HCT116 (cell line): ENCODE data around the gene FBXL3. TPM values are rescaled to one million over a fixed set of nuclear protein-coding genes. Genes with fewer than 3 reads are reported as not detected.

Source experiments
- ATAC-seq: fragments of 200-7000 bp; cut with Tn5 transposase; 2 replicates; pipeline ENCODE4 v1.9.1; 2020; ENCODE audit warnings: mild to moderate bottlenecking, moderate library complexity
- BruUV-seq: library from RNA; stranded (reverse); fragments of 400-500 nt; replicated peaks from 2 replicates; lab custom pipeline; 2021; lab: Mats Ljungman, UMichigan
- CTCF ChIA-PET: fragments of 300-600 bp; sonication (Branson Sonifier 250); formaldehyde crosslinking; loops from one replicate; lab custom pipeline; 2021; ENCODE audit warnings: antibody characterized with exemption; lab: Charles Lee
- POLR2A ChIA-PET: fragments of 300-600, 350-600 bp; sonication (Branson Sonifier 250); formaldehyde crosslinking; loops from one replicate; lab custom pipeline; 2021; ENCODE audit warnings: antibody characterized with exemption; lab: Charles Lee
- RAD21 ChIA-PET, 2 experiments: fragments of 300-600 bp; sonication (Branson Sonifier 250); formaldehyde crosslinking; loops; one replicate each; lab custom pipeline; 2023; ENCODE audit warnings: low total read pairs in 2 of 2; ENCODE audit not compliant: uncharacterized antibody in 2 of 2, unreplicated experiment in 2 of 2, low non-redundant PET in 1 of 2; lab: Charles Lee
- DNase-seq: peaks from one replicate; pipeline ENCODE4 v3.0.0-alpha.2; 2010; ENCODE audit warnings: low read depth, low spot score
- H2AFZ ChIP-seq: fragments of 200-600 bp; shearing (Covaris generic), sonication (generic); 2 replicates; pipeline ENCODE4 v1.6.1; 2017; ENCODE audit warnings: low read depth, mixed run types, mixed read lengths, antibody characterized with exemption, low read length; ENCODE audit not compliant: poor library complexity, severe bottlenecking
- H3K27ac ChIP-seq: 2 replicates; pipeline ENCODE4 v1.5.1; 2012; ENCODE audit warnings: low read depth, low read length
- H3K27me3 ChIP-seq: fragments of 200-600 bp; sonication (generic); 2 replicates; pipeline ENCODE4 v1.6.1; 2016; ENCODE audit warnings: mixed run types, low read length, mixed read lengths; ENCODE audit not compliant: insufficient read depth
- H3K36me3 ChIP-seq, 2 experiments: fragments of 200-500 bp in 1 of 2; fragments of 200-600 bp in 1 of 2; sonication (Bioruptor generic) in 1 of 2; sonication (generic) in 1 of 2; 2 replicates each; pipeline versions ENCODE4 v1.5.1 to v1.6.1; 2014 to 2016; ENCODE audit warnings: low read length in 2 of 2, inconsistent platforms in 1 of 2, mixed read lengths in 1 of 2, mixed run types in 1 of 2; ENCODE audit not compliant: insufficient read depth in 2 of 2, control insufficient read depth in 1 of 2
- H3K4me1 ChIP-seq, 2 experiments: fragments of 200-600 bp in 1 of 2; sonication (generic) in 1 of 2; 2 replicates each; pipeline versions ENCODE4 v1.5.1 to v1.6.1; 2012 to 2017; ENCODE audit warnings: low read length in 2 of 2, inconsistent platforms in 1 of 2, mild to moderate bottlenecking in 1 of 2, mixed read lengths in 1 of 2, mixed run types in 1 of 2, moderate library complexity in 1 of 2; ENCODE audit not compliant: insufficient read depth in 2 of 2, control insufficient read depth in 1 of 2
- H3K4me2 ChIP-seq: fragments of 200-600 bp; sonication (generic); 2 replicates; pipeline ENCODE4 v1.6.1; 2017; ENCODE audit warnings: mixed run types, low read length, mixed read lengths
- H3K4me3 ChIP-seq, 2 experiments: fragments of 200-600 bp in 1 of 2; sonication (generic) in 1 of 2; replicated peaks in 1 of 2; 2 replicates each; pipeline ENCODE4 v1.5.1; 2011 to 2016; ENCODE audit warnings: low read length in 2 of 2, control low read depth in 1 of 2, low read depth in 1 of 2, mild to moderate bottlenecking in 1 of 2, mixed read lengths in 1 of 2, mixed run types in 1 of 2
- H3K79me2 ChIP-seq: fragments of 200-600 bp; sonication (generic); 2 replicates; pipeline ENCODE4 v1.6.1; 2017; ENCODE audit warnings: mild to moderate bottlenecking, mixed run types, low read length, moderate library complexity, mixed read lengths; ENCODE audit not compliant: insufficient read depth
- H3K9ac ChIP-seq: fragments of 200-600 bp; sonication (generic); 2 replicates; pipeline ENCODE4 v1.6.1; 2016; ENCODE audit warnings: low read length, mixed read lengths
- H3K9me2 ChIP-seq: fragments of 200-600 bp; sonication (generic), shearing (Covaris generic); 2 replicates; pipeline ENCODE4 v1.6.1; 2017; ENCODE audit warnings: mixed run types, mild to moderate bottlenecking, moderate library complexity; ENCODE audit not compliant: insufficient read depth
- H3K9me3 ChIP-seq, 2 experiments: fragments of 200-500 bp in 1 of 2; fragments of 200-600 bp in 1 of 2; sonication (Bioruptor generic) in 1 of 2; sonication (generic) in 1 of 2; 2 replicates each; pipeline ENCODE4 v1.6.1; 2014 to 2017; ENCODE audit warnings: low read length in 2 of 2, mixed read lengths in 2 of 2, inconsistent platforms in 1 of 2, low read depth in 1 of 2, mild to moderate bottlenecking in 1 of 2, mixed run types in 1 of 2, moderate library complexity in 1 of 2; ENCODE audit not compliant: control insufficient read depth in 1 of 2, insufficient read depth in 1 of 2
- H4K20me1 ChIP-seq: fragments of 200-600 bp; sonication (generic), shearing (Covaris generic); 2 replicates; pipeline ENCODE4 v1.6.1; 2017; ENCODE audit warnings: mixed run types, mild to moderate bottlenecking, moderate library complexity; ENCODE audit not compliant: insufficient read depth
- CBX3 ChIP-seq: IDR thresholded peaks from 2 replicates; pipeline ENCODE4 v1.6.1; 2012; ENCODE audit warnings: low read depth
- CTCF ChIP-seq, 3 experiments: fragments of 200-600 bp in 1 of 3; sonication (generic) in 1 of 3; IDR thresholded peaks in 2 of 3; conservative IDR thresholded peaks in 1 of 3; 2 replicates each; pipeline ENCODE4 v1.5.1; 2012 to 2017; ENCODE audit warnings: low read depth in 2 of 3, low read length in 2 of 3, antibody characterized with exemption in 1 of 3, borderline replicate concordance in 1 of 3, control low read depth in 1 of 3, mild to moderate bottlenecking in 1 of 3, mixed read lengths in 1 of 3, mixed run types in 1 of 3, moderate library complexity in 1 of 3; ENCODE audit not compliant: insufficient read depth in 1 of 3
- EGR1 ChIP-seq: IDR thresholded peaks from 2 replicates; pipeline ENCODE4 v1.6.1; 2012; ENCODE audit warnings: low read depth
- ELF1 ChIP-seq: IDR thresholded peaks from 2 replicates; pipeline ENCODE4 v1.6.1; 2012; ENCODE audit warnings: low read depth, borderline replicate concordance
- EZH2phosphoT487 ChIP-seq: fragments of 200-600 bp; IDR thresholded peaks from 2 replicates; pipeline ENCODE4 v1.6.1; 2018; ENCODE audit warnings: antibody characterized with exemption, borderline replicate concordance
- FOSL1 ChIP-seq: IDR thresholded peaks from 2 replicates; pipeline ENCODE4 v1.6.1; 2012; ENCODE audit warnings: low read depth
- JUND ChIP-seq: IDR thresholded peaks from 2 replicates; pipeline ENCODE4 v1.6.1; 2012
- POLR2A ChIP-seq: IDR thresholded peaks from 2 replicates; pipeline ENCODE4 v1.7.0; 2011; ENCODE audit warnings: borderline replicate concordance; ENCODE audit not compliant: insufficient read depth, insufficient read length; ENCODE audit errors: extremely low read depth
- POLR2AphosphoS5 ChIP-seq: IDR thresholded peaks from 2 replicates; pipeline ENCODE4 v1.6.1; 2011; ENCODE audit warnings: mild to moderate bottlenecking, low read depth, low read length, moderate library complexity
- RAD21 ChIP-seq: IDR thresholded peaks from 2 replicates; pipeline ENCODE4 v1.6.1; 2012; ENCODE audit warnings: low read depth, mild to moderate bottlenecking
- REST ChIP-seq: IDR thresholded peaks from 2 replicates; pipeline ENCODE4 v1.6.1; 2012; ENCODE audit warnings: low read depth
- SIN3A ChIP-seq: IDR thresholded peaks from 2 replicates; pipeline ENCODE4 v1.6.1; 2012; ENCODE audit warnings: low read depth
- SP1 ChIP-seq: IDR thresholded peaks from 2 replicates; pipeline ENCODE4 v1.6.1; 2012; ENCODE audit warnings: low read depth
- SRF ChIP-seq: IDR thresholded peaks from 2 replicates; pipeline ENCODE4 v1.6.1; 2012; ENCODE audit warnings: low read depth
- TCF7L2 ChIP-seq: IDR thresholded peaks from 2 replicates; pipeline ENCODE4 v1.7.0; 2011; ENCODE audit warnings: borderline replicate concordance, inconsistent platforms; ENCODE audit not compliant: insufficient read depth, insufficient read length; ENCODE audit errors: extremely low read depth
- ZBTB33 ChIP-seq: IDR thresholded peaks from 2 replicates; pipeline ENCODE4 v1.6.1; 2011; ENCODE audit warnings: mild to moderate bottlenecking, low read length, moderate library complexity; ENCODE audit not compliant: insufficient replicate concordance; ENCODE audit errors: extremely low read depth
- ZFX ChIP-seq: fragments of 450-650 bp; IDR thresholded peaks from 2 replicates; pipeline ENCODE4 v1.6.1; 2017
- ZNF274 ChIP-seq: fragments of 200-500 bp; sonication (Bioruptor generic); IDR thresholded peaks from 2 replicates; pipeline ENCODE4 v1.6.1; 2014; ENCODE audit warnings: mild to moderate bottlenecking, low read depth, low read length, inconsistent platforms
- intact Hi-C: fragments of 100-400 bp; cut with micrococcal nuclease; formaldehyde crosslinking; loops from 2 replicates; pipeline ENCODE4 v1.10.0; 2022
- total RNA-seq: library from RNA; stranded (reverse); gene quantifications from one replicate; pipeline ENCODE4 v1.2.1, GENCODE V29; 2021; ENCODE audit not compliant: unreplicated experiment

Gene FBXL3
- total RNA-seq, 1 experiment from 2014 or later: 24.0 TPM

GRCh38 chr13:77016251-77016812, 10.6 kb downstream of the FBXL3 start:
- Histone ChIP-seq H3K4me3 (no peak overlapping the region), H3K9me2 (no peaks in the 10 kb centered on the region), H3K9me3 (no peaks in the 10 kb centered on the region), H3K4me1 (no peaks in the 10 kb centered on the region), H4K20me1 (no peaks in the 10 kb centered on the region), H3K4me2 (no peak overlapping the region), H3K79me2 (peaks cover 75% of the 10 kb centered on the region), H3K27me3 (no peaks in the 10 kb centered on the region), H2AFZ (no peak overlapping the region), H3K36me3 (peaks cover 32 to 33% of the 10 kb centered on the region in 2 experiments), H3K9ac (no peak overlapping the region), H3K27ac (no peak overlapping the region)
- CTCF ChIA-PET: interaction anchor here (1.5 to 1.7 kb wide), 2 partner anchors 10 to 12 kb away, joined by 7 to 8 read pairs; partner anchors contain the start of gene FBXL3
- no TSS peak for BruUV-seq
- RAD21 ChIA-PET: no interaction called here
- POLR2A ChIA-PET: no interaction called here
- DNase-seq (no peak), ATAC-seq (no peak)
- intact Hi-C loops: no loop called here
- TF ChIP-seq FOSL1: no peak
- no peak for TF ChIP-seq ZFX
- TF ChIP-seq ELF1: no peak
- TF ChIP-seq EGR1: no peak
- TF ChIP-seq POLR2AphosphoS5: no peak
- no peak for TF ChIP-seq CBX3
- TF ChIP-seq ZNF274: no peak
- no peak for TF ChIP-seq SIN3A
- TF ChIP-seq RAD21: no peak
- no peak for TF ChIP-seq POLR2A
- no peak for TF ChIP-seq ZBTB33
- no peak for TF ChIP-seq CTCF (IDR thresholded peaks at IDR 0.05 in 2 of 3, conservative IDR thresholded peaks at IDR 0.05 in 1 of 3; ENCODE audit: borderline replicate concordance in 1 of 3, insufficient read depth in 1 of 3, low read depth in 2 of 3, low read length in 2 of 3)
- TF ChIP-seq EZH2phosphoT487: no peak
- no peak for TF ChIP-seq JUND
- TF ChIP-seq SP1: no peak
- TF ChIP-seq TCF7L2: no peak
- no peak for TF ChIP-seq SRF
- no peak for TF ChIP-seq REST
